Loucy (cell line): Measurements from ENCODE around the gene RIN3.

ENCODE experiments used
- H2AFZ ChIP-seq: fragments of 200-600 bp; sonication (generic); 2 replicates; pipeline ENCODE4 v1.6.0; 2016; ENCODE audit warnings: antibody characterized with exemption, mild to moderate bottlenecking, low read length, moderate library complexity
- H3F3A ChIP-seq: fragments of 200-600 bp; 2 replicates; pipeline ENCODE4 v1.6.0; 2016; ENCODE audit warnings: antibody characterized with exemption, low read depth, mild to moderate bottlenecking
- H3K27me3 ChIP-seq: fragments of 200-600 bp; sonication (generic); 2 replicates; pipeline ENCODE4 v1.6.1; 2014; ENCODE audit warnings: low read length, mild to moderate bottlenecking; ENCODE audit not compliant: insufficient read depth, poor library complexity, severe bottlenecking
- H3K36me3 ChIP-seq: fragments of 200-600 bp; sonication (generic); 2 replicates; pipeline ENCODE4 v1.6.1; 2016; ENCODE audit warnings: low read length; ENCODE audit not compliant: insufficient read depth
- H3K4me1 ChIP-seq: fragments of 200-600 bp; sonication (generic); 2 replicates; pipeline ENCODE4 v1.5.1; 2014; ENCODE audit warnings: low read length, mild to moderate bottlenecking; ENCODE audit not compliant: insufficient read depth, poor library complexity, severe bottlenecking
- H3K4me2 ChIP-seq: fragments of 200-600 bp; sonication (generic); 2 replicates; pipeline ENCODE4 v1.6.0; 2014; ENCODE audit warnings: antibody characterized with exemption, low read length, low read depth, mild to moderate bottlenecking; ENCODE audit not compliant: poor library complexity, severe bottlenecking
- H3K4me3 ChIP-seq: fragments of 200-600 bp; sonication (generic); 2 replicates; pipeline ENCODE4 v1.5.1; 2014; ENCODE audit warnings: low read length, mild to moderate bottlenecking, mixed read lengths; ENCODE audit not compliant: poor library complexity, severe bottlenecking
- H3K79me2 ChIP-seq: fragments of 200-600 bp; sonication (generic); 2 replicates; pipeline ENCODE4 v1.6.1; 2014; ENCODE audit warnings: low read length; ENCODE audit not compliant: insufficient read depth
- H3K9ac ChIP-seq: fragments of 200-600 bp; sonication (generic); 2 replicates; pipeline ENCODE4 v1.6.0; 2014; ENCODE audit warnings: mild to moderate bottlenecking, low read depth, low read length, moderate library complexity; ENCODE audit not compliant: poor library complexity, severe bottlenecking
- H3K9me2 ChIP-seq: fragments of 200-600 bp; sonication (generic); replicated peaks from 2 replicates; pipeline ENCODE4 v1.6.1; 2016; ENCODE audit warnings: low read depth, low read length, mixed read lengths
- H3K9me3 ChIP-seq: fragments of 200-600 bp; sonication (generic); 2 replicates; pipeline ENCODE4 v1.6.1; 2014; ENCODE audit warnings: mild to moderate bottlenecking, antibody characterized with exemption, low read length, low read depth; ENCODE audit not compliant: insufficient read depth
- H4K20me1 ChIP-seq: fragments of 200-600 bp; sonication (generic); 2 replicates; pipeline ENCODE4 v1.6.0; 2014; ENCODE audit warnings: antibody characterized with exemption, low read length, mild to moderate bottlenecking; ENCODE audit not compliant: insufficient read depth, poor library complexity, severe bottlenecking
- EZH2phosphoT487 ChIP-seq: fragments of 200-600 bp; IDR thresholded peaks from 2 replicates; pipeline ENCODE4 v1.6.1; 2018; ENCODE audit warnings: antibody characterized with exemption, mild to moderate bottlenecking, moderate library complexity, borderline replicate concordance
- TF ChIP-seq, protein P1 (sequence below): fragments of 200-600 bp; sonication (generic); conservative IDR thresholded peaks from 2 replicates; pipeline ENCODE4 v1.5.1; 2014; ENCODE audit warnings: mild to moderate bottlenecking, antibody characterized with exemption, low read length

Gene RIN3

GRCh38 chr14:92513204-92513965 lies at the start of gene RIN3:
Gene RIN3 (plus strand): TSS chr14:92513781. CDS start chr14:92513933, 152 bp downstream.
- H3F3A ChIP-seq = no peaks in the 10 kb centered on the region
- peaks cover 62% of the 10 kb centered on the region for H3K79me2 ChIP-seq
- no peaks in the 10 kb centered on the region for H3K9me2 ChIP-seq
- no peaks in the 10 kb centered on the region for H3K36me3 ChIP-seq
- TF ChIP-seq, protein P1, sequence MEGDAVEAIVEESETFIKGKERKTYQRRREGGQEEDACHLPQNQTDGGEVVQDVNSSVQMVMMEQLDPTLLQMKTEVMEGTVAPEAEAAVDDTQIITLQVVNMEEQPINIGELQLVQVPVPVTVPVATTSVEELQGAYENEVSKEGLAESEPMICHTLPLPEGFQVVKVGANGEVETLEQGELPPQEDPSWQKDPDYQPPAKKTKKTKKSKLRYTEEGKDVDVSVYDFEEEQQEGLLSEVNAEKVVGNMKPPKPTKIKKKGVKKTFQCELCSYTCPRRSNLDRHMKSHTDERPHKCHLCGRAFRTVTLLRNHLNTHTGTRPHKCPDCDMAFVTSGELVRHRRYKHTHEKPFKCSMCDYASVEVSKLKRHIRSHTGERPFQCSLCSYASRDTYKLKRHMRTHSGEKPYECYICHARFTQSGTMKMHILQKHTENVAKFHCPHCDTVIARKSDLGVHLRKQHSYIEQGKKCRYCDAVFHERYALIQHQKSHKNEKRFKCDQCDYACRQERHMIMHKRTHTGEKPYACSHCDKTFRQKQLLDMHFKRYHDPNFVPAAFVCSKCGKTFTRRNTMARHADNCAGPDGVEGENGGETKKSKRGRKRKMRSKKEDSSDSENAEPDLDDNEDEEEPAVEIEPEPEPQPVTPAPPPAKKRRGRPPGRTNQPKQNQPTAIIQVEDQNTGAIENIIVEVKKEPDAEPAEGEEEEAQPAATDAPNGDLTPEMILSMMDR = no peak
- no peak for TF ChIP-seq EZH2phosphoT487
- H4K20me1 ChIP-seq = peaks cover 9% of the 10 kb centered on the region
- peak within 1 kb of the TSS; percentile 96 for H3K4me3 ChIP-seq
- peak within 1 kb of the TSS; percentile 97 for H3K4me2 ChIP-seq
- H3K9me3 ChIP-seq = no peaks in the 10 kb centered on the region
- H2AFZ ChIP-seq = peak within 1 kb of the TSS; percentile 85
- peak within 1 kb of the TSS; percentile 96 for H3K9ac ChIP-seq
- peaks cover 52% of the 10 kb centered on the region for H3K4me1 ChIP-seq
- H3K27me3 ChIP-seq = peaks cover 7% of the 10 kb centered on the region

DNA sequence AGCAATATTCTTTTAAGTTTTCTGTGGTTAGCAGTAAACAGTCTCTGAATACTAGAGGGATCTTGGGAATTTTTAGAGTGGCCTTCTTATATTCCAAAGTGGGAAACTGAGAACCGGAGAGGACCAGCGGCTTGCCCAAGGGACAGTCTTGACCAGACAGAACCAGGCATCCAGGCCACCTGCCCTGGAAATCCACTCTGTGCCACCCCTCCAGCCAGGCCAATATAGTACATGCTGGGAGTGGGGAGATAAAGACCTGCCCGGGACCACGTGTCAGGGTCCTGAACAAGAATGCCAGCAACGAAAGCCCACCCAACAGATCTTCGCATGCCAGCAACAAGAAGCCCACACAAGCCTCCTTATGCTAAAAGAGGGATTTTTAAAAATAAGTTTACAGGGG lies 49.4 kb upstream of the RIN3 start:
- no peaks in the 10 kb centered on the region for H3F3A ChIP-seq
- no peak overlapping the region for H3K4me2 ChIP-seq
- no peaks in the 10 kb centered on the region for H3K27me3 ChIP-seq
- no peak for TF ChIP-seq EZH2phosphoT487
- TF ChIP-seq, protein P1 = no peak
- no peaks in the 10 kb centered on the region for H3K9me2 ChIP-seq
- no peak overlapping the region for H2AFZ ChIP-seq
- no peaks in the 10 kb centered on the region for H3K36me3 ChIP-seq
- H4K20me1 ChIP-seq = no peaks in the 10 kb centered on the region
- peaks cover 15% of the 10 kb centered on the region for H3K4me1 ChIP-seq
- H3K4me3 ChIP-seq = no peak overlapping the region
- peaks cover 3% of the 10 kb centered on the region; the same call in 1 of the 2 replicates for H3K9me3 ChIP-seq
- H3K9ac ChIP-seq = no peak overlapping the region
- no peaks in the 10 kb centered on the region for H3K79me2 ChIP-seq

DNA sequence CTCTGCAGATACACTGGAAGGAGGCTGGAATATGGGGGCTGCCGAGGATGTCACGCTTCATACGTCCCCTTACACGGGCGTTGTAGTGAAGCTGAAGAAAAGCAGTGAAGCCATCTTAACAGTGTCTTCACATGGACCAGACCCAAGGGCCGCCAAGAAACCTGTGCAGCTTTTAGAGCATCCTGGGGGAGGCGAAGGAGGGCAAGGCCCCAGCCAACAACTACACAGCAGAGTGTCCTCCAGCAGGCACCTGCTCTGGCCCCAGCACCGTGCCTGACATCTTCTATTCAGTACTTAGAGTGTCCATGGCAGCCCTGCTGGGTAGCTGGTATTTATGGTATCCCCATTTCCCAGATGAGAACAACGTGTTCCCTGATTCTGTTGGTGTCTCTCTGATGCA lies 48.9 kb upstream of the RIN3 start:
- Histone ChIP-seq H4K20me1 (no peaks in the 10 kb centered on the region), H3K9ac (no peak overlapping the region), H3F3A (no peaks in the 10 kb centered on the region), H3K4me1 (peaks cover 9% of the 10 kb centered on the region), H3K9me2 (no peaks in the 10 kb centered on the region), H3K4me3 (no peak overlapping the region), H3K79me2 (no peaks in the 10 kb centered on the region), H2AFZ (no peak overlapping the region), H3K27me3 (no peaks in the 10 kb centered on the region), H3K36me3 (no peaks in the 10 kb centered on the region), H3K9me3 (peaks cover 3% of the 10 kb centered on the region; the same call in 1 of the 2 replicates), H3K4me2 (no peak overlapping the region)
- TF ChIP-seq, protein P1 = no peak
- TF ChIP-seq EZH2phosphoT487 = no peak
